ENCODE measurements around the gene BZW1. TPM values are rescaled to one million over a fixed set of nuclear protein-coding genes. Genes with fewer than 3 reads are reported as not detected.

Gene BZW1
- total and polyA plus RNA-seq, 2 experiments from 2014 or later, result 92.9 to 159 TPM

GRCh38 chr2:200839513-200839912 lies 27.8 kb downstream of the BZW1 start:
- no peak for DNase-seq (ENCODE audit: low read depth in 1 of 2, low spot score in 1 of 2)
- Histone ChIP-seq H3K27me3 (no peaks in the 10 kb centered on the region), H3K9me3 (ENCODE audit: low read depth) (no peaks in the 10 kb centered on the region), H3K36me3 (no peaks in the 10 kb centered on the region), H3K4me3 (no peak overlapping the region), H3K27ac (no peak overlapping the region), H3K4me1 (ENCODE audit: low read depth) (no peaks in the 10 kb centered on the region)
- TF ChIP-seq, protein P1, sequence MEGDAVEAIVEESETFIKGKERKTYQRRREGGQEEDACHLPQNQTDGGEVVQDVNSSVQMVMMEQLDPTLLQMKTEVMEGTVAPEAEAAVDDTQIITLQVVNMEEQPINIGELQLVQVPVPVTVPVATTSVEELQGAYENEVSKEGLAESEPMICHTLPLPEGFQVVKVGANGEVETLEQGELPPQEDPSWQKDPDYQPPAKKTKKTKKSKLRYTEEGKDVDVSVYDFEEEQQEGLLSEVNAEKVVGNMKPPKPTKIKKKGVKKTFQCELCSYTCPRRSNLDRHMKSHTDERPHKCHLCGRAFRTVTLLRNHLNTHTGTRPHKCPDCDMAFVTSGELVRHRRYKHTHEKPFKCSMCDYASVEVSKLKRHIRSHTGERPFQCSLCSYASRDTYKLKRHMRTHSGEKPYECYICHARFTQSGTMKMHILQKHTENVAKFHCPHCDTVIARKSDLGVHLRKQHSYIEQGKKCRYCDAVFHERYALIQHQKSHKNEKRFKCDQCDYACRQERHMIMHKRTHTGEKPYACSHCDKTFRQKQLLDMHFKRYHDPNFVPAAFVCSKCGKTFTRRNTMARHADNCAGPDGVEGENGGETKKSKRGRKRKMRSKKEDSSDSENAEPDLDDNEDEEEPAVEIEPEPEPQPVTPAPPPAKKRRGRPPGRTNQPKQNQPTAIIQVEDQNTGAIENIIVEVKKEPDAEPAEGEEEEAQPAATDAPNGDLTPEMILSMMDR (IDR thresholded peaks at IDR 0.05; ENCODE audit: low read depth, low read length), result no peak

DNA sequence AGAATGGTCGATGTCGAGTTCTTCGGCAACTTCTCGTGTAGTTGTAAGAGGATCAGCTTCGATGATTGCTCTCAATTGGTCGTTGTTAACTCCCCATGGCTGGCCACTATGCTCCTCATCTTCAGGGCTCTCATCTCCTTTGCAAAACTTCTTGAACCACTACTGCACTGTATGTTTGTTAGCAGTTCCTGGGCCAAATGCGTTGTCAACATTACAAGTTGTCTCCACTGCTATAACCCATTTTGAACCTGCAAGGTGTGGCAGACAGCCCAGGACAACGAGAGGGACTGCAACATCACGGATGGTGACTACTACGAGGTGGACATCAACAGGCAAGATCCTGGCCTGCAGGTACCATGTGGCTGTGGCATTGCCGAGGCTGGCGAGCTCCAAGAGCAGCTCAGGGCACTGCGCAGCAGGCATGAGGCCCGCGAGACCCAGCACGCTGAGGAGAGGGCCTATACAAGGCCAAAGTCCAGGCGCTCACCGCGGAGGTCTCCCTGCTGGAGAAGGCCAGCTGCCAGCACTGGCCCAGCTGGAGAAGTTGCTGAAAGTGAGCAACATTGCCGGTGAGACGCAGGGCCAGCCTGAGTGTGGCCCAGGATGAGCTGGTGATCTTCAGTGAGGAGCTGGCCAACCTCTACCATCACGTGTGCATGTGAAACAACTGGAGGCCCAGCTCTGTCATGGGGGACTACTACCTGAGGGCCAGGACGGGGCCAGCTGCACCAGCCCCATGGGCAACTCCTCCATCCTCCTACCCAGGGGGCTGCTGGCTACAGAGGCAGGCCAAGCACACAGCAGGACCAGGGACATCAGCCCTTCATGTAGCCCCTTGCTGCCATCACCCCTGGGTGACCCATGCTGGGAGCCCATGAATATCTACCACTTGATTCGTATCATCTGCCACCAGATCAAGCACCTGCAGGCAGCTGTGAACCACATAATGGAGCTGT lies 32.6 kb downstream of the BZW1 start:
- Histone ChIP-seq H3K36me3 (no peaks in the 10 kb centered on the region), H3K27ac (no peak overlapping the region), H3K9me3 (ENCODE audit: low read depth) (no peaks in the 10 kb centered on the region), H3K4me3 (no peak overlapping the region), H3K27me3 (no peaks in the 10 kb centered on the region), H3K4me1 (ENCODE audit: low read depth) (no peaks in the 10 kb centered on the region)
- TF ChIP-seq, protein P1 (IDR thresholded peaks at IDR 0.05; ENCODE audit: low read depth, low read length), result no peak
- DNase-seq (ENCODE audit: low read depth in 1 of 2, low spot score in 1 of 2), result no peak

- Histone ChIP-seq H3K4me1 (ENCODE audit: low read depth) (no peaks in the 10 kb centered on the region), H3K36me3 (no peaks in the 10 kb centered on the region), H3K27ac (no peak overlapping the region), H3K9me3 (ENCODE audit: low read depth) (no peaks in the 10 kb centered on the region), H3K27me3 (no peaks in the 10 kb centered on the region), H3K4me3 (no peak overlapping the region)
- TF ChIP-seq, protein P1 (IDR thresholded peaks at IDR 0.05; ENCODE audit: low read depth, low read length), result no peak
- DNase-seq (ENCODE audit: low read depth in 1 of 2, low spot score in 1 of 2), result no peak
Observed at GRCh38 chr2:200845194-200845593, 33.5 kb downstream of the BZW1 start.

DNA sequence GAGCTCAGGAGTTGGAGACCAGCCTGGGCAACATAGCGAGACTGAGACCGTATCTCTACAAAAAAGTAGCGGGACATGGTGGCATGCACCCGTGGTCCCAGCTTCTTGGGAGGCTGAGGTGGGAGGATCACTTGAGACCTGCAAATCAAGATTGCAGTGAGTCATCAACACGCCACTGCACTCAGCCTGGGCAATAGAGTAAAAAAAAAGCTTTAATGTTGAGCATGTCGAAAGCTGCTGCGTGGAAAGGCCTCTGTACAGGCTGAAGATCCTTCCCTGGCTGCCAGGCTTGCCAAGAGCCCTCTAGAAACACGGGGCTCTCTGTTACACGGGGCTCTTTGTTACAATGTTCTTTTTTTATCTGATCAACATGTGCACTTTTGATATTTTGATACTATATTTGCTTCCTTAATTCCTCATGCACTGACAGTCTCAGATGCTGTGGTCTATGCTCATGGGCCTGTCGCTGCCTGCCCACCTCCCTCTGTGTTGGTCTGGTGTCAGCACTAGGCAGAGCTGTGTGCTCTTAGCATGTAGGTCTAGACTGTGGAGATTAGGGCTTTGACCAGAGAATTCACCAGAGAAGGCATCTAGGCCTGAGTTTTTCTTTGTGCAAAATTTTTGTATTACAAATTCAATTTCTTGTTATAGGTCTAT lies 34.1 kb downstream of the BZW1 start:
- Histone ChIP-seq H3K9me3 (ENCODE audit: low read depth) (no peaks in the 10 kb centered on the region), H3K36me3 (no peaks in the 10 kb centered on the region), H3K27ac (no peak overlapping the region), H3K4me3 (no peak overlapping the region), H3K4me1 (ENCODE audit: low read depth) (no peaks in the 10 kb centered on the region), H3K27me3 (no peaks in the 10 kb centered on the region)
- TF ChIP-seq, protein P1 (IDR thresholded peaks at IDR 0.05; ENCODE audit: low read depth, low read length), result no peak
- DNase-seq (ENCODE audit: low read depth in 1 of 2, low spot score in 1 of 2), result no peak

DNA sequence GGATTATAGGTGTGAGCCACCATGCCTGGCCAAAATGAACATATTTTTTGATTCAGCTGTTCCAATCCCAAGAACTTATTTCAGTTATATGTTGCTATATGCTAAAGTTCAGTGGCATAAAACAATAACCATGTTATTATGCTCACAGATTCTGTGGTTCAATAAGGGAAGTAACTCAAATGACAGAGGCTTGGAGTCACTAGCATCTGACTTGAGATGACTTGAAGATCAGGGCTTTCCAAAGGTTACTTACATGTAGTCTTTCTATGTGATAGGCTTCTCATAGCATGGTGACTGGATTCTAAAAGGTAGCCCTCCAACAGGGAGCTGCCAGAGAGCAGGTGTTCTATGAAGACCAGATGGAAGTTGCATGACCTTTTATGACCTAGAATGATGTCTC lies 35.6 kb downstream of the BZW1 start:
- H3K9me3 ChIP-seq (ENCODE audit: low read depth), result no peaks in the 10 kb centered on the region
- no peak overlapping the region for H3K4me3 ChIP-seq
- no peak for DNase-seq (ENCODE audit: low read depth in 1 of 2, low spot score in 1 of 2)
- no peaks in the 10 kb centered on the region for H3K27me3 ChIP-seq
- H3K27ac ChIP-seq, result no peak overlapping the region
- no peaks in the 10 kb centered on the region for H3K4me1 ChIP-seq (ENCODE audit: low read depth)
- peaks cover 6% of the 10 kb centered on the region for H3K36me3 ChIP-seq
- TF ChIP-seq, protein P1 (IDR thresholded peaks at IDR 0.05; ENCODE audit: low read depth, low read length), result no peak

Data from cardiac muscle cell (in vitro differentiated cells and primary cell).